GM18867 (cell line): Measurements from ENCODE around the gene CARD11.
"Not testable (repeated sequence)": the region's sequence is repeated elsewhere in the genome, so short reads cannot be mapped to it uniquely, and the experiment has no call there.

ENCODE experiments used
- ATAC-seq: cut with Tn5 transposase; IDR thresholded peaks from one replicate; pipeline ENCODE4 v1.9.1; 2021; ENCODE audit warnings: mild to moderate bottlenecking, moderate library complexity; ENCODE audit not compliant: unreplicated experiment

CARD11 gene

GRCh38 chr7:3065724-3066143, 22.1 kb upstream of the CARD11 start:
- no peak for ATAC-seq

DNA sequence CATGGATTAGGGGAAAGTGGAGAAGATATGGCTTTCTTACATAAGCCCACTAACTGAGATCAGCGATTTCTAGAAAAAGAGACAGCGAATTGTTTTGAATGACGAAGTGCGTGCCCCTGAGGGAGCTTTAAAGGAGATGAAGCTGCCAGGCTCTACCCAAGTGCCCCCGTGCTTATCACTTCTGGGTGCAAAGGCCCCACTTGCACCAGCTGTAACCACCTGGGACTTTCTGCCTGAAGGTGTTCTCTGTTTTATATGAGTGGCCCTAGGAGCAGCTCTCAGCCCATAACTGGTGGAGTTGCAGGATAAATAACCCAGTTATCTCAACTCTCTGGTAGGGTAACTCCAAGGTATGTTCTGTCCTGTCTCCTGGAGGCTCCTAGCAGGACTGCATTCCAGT, 20.4 kb upstream of the CARD11 start:
- ATAC-seq, result no peak

DNA sequence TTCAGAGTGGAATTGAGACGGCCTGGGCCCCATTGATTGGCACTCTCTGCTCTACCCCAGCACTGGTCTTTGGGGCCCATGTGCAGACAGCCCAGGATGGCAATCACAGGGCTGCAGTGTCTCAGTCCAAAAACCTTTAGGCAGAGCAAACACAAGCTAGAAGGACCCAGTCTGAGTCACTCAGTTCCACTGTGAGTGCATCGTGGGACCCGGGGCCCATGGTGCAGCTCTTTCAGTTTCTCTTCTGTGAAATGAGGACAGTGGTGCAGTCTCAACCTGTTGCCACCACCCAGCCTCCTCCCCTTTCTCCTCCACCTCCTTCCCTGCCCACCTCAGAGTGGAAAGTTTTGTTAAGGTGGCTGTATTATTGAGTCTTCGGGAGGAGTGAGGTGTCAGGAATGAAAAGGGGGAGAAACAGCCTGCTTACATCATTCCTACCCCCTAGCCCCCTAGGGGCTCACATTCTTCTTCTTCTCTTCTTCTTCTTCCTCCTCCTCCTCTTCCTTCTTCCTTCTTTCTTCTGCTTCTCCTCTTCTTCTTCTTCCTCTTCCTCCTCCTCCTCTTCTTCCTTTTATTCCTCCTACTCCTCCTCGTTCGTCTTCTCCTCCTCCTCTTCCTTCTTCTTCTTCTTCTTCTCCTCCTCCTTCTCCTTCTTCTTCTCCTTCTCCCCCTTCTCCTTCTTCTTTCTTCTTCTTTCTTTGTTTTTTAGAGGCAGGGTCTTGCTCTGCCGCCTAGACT, 19.5 kb upstream of the CARD11 start:
- ATAC-seq, result peak; percentile 96

- no peak for ATAC-seq
Measured at GRCh38 chr7:3057066-3057420, 13.4 kb upstream of the CARD11 start.

GRCh38 chr7:3056234-3057065, 12.8 kb upstream of the CARD11 start:
- no peak for ATAC-seq

GRCh38 chr7:3055626-3056025, 12.0 kb upstream of the CARD11 start:
- ATAC-seq, result no peak

DNA sequence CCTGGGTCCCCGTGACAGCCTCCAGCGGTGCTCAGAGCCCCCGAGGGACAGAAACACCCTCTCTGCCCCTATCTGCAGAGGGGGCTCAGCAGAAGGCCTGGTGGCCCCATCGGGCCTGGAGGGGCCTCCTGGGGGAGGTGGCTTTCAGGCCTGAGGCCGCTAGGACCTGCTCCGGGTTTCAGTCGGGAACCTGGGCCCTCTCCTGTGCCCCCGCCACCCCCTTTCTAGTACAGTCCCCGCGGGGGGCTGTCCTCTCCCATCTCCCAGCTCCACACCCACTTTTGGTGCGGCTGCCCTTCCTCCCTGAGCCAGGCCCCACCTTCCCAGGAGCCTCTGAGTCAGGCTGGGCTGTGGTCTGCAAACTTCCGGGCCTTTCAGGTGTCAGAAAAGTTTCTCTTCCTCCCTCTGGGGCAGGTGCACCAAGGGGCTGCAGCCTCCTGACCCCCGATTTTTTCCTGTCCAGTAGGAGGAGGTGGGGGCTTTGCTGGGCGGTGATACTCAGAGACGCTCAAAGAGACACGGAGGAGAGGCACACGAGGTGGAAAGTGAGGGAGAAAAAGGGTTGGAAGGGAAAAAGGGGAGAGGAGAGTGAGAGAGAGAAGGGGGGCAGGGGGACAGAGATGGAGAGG, 692 bp downstream of the CARD11 start:
- peak; percentile 60 for ATAC-seq

- no peak for ATAC-seq
Measured at GRCh38 chr7:3041986-3042675, 1.5 kb downstream of the CARD11 start.

- ATAC-seq, result no peak
Measured at GRCh38 chr7:3039787-3040186, 3.9 kb downstream of the CARD11 start.

DNA sequence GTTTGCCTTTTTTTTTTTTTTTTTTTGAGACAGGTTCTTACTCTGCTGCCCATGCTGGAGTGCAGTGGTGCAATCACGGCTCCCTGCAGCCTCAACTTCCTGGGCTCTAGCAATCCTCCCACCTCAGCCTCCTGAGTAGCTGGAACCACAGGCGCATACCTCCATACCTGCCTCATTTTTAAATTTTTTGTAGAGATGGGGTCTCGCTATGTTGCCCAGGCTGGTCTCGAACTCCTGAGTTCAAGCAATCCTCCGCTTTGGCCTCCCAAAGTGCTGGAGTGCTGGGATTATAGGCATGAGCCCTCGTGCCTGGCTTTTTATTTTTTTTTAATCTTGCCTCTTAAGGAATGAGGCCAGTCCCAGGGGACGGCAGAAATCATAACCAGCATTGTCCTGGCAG, 5.7 kb downstream of the CARD11 start:
- not testable (repeated sequence) for ATAC-seq

- ATAC-seq, result peak; percentile 41
Measured at GRCh38 chr7:3037259-3037658, 6.4 kb downstream of the CARD11 start.

DNA sequence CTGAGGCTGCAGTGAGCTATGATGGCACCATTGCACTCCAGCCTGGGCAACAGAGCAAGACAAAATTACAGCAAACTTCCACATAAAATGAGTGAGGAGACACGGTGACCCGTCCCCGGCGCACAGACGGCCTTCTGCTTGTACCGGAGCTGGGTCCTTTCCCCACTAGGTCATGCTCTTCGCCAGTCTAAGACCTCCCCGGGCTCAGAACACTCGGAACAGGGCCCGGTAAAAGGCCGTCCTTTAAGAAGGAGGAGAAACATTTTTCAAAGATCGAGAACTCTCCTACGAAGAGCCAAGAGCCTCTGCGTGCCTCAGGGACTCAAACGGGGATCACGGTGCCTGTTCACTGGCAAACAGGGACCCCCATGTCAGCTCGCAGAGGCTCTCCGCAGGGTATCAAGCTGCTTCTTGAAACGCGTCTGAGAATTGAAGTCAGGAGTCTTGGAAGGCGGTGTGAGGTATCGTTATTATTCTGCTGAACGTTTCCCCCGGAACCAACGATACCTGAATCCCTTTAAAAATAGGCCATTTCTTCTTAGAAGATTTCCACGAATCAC, 9.0 kb downstream of the CARD11 start:
- ATAC-seq, result no peak

DNA sequence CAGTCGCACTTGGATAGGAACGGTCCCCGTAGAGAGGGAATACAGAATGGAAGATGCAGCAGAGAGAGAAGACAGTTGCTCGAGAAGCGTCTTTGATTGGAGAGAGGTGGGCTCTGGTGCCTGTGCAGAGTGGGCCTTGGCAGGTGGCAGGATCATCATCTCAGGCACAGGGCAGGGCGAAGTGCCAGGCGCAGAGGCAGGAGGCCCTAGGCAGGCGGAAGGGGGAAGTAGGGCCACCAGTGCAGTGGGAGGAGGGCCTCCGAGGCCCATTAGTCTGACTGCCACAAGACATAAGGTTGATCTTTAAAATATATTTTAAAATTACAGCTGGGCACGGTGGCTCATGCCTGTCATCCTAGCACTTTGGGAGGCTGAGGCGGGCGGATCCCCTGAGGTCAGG, 10.1 kb downstream of the CARD11 start:
- ATAC-seq, result no peak

DNA sequence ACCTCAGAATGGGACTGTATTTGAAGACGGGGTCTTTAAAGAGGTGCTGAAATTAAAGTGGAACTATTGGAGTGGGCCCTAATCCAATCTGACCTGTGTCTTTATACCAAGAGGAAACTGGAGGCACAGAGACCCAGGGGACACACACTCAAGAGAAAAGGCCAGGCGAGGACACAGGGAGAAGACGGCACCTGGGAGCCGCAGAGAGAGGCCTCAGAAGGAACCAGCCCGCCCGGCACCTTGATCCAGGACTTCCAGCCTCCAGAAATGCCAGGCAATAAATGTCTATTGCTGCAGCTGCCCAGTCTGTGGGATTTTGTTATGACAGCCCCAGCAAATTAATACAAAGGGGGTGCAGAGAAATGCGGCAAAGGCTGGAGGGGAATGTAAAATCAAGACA, 10.5 kb downstream of the CARD11 start:
- ATAC-seq, result no peak

GRCh38 chr7:3032256-3032655, 11.4 kb downstream of the CARD11 start:
- no peak for ATAC-seq

DNA sequence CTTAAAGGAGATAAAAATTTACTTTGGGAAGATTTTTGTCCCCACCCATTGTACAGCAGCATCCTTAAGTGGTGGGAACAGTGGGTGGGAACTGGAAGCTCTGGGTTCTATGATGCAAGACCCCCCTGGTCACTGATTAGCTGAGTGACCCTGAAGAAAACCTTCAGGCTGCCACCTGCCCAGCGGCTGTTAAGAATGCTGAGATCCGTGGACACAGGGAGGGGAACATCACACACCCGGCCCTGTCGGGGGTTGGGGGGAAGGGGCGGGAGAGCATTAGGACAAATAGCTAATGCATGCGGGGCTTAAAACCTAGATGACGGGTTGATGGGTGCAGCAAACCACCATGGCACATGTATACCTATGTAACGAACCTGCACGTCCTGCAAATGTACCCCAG, 14.5 kb downstream of the CARD11 start:
- ATAC-seq, result no peak

DNA sequence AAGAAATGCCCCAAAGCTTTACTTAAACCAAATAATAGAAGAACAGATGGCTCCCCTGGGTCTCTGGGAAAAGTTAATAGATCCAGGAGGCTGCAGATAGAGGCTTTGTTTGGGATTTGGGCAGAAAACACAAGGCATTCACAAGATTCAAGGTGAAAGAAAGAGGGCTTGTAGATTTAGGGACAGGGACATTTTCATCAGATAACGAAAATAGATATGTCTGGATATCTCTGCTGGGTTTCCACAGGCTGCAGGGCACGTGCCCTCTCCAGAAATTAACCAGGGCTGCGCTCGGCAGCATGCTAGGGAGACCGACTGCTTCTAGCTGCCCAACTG, 14.9 kb downstream of the CARD11 start:
- no peak for ATAC-seq

DNA sequence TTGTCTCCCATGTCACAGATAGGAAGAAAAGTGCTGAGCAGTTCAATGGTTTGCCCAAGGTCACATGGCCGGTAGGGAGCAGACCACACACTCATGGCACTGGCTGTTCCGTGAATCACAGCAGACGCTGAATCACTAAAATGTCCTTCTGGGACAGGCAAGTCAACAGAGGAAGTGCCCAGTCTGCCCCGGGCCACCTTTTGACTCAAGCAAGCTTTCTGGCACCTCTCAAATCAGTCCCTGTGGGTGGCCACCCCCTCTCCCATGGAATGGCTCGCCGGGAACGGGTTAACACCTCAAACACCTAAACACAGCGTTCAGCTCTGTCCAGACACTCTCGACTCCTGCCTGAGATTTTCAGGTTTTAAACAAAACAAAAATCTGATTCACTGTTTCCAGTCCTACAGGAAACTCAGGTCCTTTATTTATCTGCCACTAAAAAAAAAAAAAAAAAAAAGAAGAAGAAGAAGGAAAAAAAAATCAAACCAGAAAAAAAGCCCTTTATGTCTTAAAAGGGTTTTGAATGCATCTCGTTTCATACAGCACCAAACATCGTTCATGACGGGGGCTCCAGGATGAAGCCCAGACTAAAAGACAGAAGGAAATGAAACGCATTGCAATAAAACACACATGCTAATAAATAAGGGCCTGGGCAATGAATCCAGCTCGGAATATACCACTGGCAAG, 15.5 kb downstream of the CARD11 start:
- ATAC-seq, result no peak

DNA sequence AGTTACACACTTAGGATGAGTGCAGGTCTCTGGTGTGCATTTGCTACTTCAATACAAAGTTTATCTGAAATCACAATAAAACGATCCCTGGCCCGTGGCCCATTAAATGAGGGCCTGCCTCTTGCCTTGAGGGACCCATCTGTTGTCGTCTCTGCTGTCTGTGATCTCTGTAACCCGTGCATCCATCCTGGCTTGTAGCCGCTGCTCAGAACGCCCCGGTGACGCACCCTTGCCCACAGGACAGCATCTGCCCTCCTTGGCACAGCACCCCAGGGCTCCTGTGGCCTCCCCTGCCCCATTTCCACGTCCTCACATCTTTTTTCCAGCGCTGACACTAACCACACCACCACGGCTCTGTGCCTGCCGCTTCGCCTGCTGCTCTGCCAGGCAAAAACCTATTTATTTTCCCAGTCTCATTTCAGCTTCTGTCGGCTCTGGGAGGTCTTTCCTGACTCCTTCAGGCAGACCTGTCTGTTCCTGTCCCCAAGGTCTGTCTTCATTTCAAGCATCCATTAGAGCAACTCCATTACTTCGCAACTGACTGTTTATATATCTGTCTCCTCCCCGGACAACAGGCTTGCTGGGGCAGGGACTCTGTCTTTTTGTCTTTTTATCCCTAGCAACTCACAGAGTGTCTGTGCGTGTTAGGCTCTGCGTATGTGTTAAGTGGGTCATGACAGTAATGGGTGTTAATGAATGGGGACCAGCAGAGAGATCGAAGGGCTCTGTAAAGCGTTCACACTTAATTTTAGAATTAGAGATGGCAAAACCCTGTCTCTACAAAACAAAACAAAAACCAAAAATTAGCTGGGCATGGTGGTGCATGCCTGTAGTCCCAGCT, 16.4 kb downstream of the CARD11 start:
- no peak for ATAC-seq

DNA sequence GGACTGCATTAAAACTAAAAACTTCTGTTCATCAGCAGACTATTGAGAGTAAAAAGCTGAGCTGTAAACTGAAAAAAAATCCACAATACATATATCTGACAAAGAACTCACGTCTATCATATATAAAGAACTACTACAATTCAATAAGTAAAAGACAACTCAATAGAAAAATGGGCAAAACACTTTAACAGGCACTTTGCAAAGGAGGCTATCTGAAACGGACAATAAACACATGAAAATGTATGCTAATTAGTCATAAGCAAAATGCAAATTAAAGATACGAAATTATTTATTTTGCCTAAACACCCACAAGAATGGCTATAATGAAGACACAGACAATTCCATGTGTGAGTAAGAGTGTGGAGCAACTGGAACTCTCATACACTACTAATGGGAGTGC, 18.1 kb downstream of the CARD11 start:
- ATAC-seq, result no peak
